Panc1 (cell line): Measurements from ENCODE around the gene VAT1L. TPM values are rescaled to one million over a fixed set of nuclear protein-coding genes. Genes with fewer than 3 reads are reported as not detected.

Experiments used
- ATAC-seq: fragments of 200-7000 bp; cut with Tn5 transposase; 2 replicates; pipeline ENCODE4 v1.9.1; 2020; ENCODE audit warnings: mild to moderate bottlenecking, moderate library complexity
- BruUV-seq: library from RNA; stranded (reverse); fragments of 400-500 nt; replicated peaks from 2 replicates; lab custom pipeline; 2021; lab: Mats Ljungman, UMichigan
- CTCF ChIA-PET: fragments of 300-600 bp; sonication (Branson Sonifier 250); formaldehyde crosslinking; loops from one replicate; lab custom pipeline; 2022; ENCODE audit warnings: antibody characterized with exemption; lab: Charles Lee
- POLR2A ChIA-PET: fragments of 300-600 bp; sonication (Branson Sonifier 250); formaldehyde crosslinking; loops from one replicate; lab custom pipeline; 2022; ENCODE audit warnings: antibody characterized with exemption; lab: Charles Lee
- DNase-seq: peaks from one replicate; pipeline ENCODE4 v3.0.0-alpha.2; 2010; ENCODE audit warnings: low read depth, low spot score
- H3K27ac ChIP-seq: 2 replicates; pipeline ENCODE4 v1.5.1; 2011; ENCODE audit warnings: mild to moderate bottlenecking, low read length, inconsistent platforms
- H3K27me3 ChIP-seq: fragments of 200-500 bp; sonication (Bioruptor generic); 2 replicates; pipeline ENCODE4 v1.6.0; 2014; ENCODE audit warnings: low read length, inconsistent platforms; ENCODE audit not compliant: control insufficient read depth, insufficient read depth
- H3K36me3 ChIP-seq: fragments of 200-500 bp; sonication (Bioruptor generic); 2 replicates; pipeline ENCODE4 v1.5.1; 2014; ENCODE audit warnings: inconsistent platforms, mild to moderate bottlenecking, low read length, moderate library complexity; ENCODE audit not compliant: control insufficient read depth, insufficient read depth
- H3K4me1 ChIP-seq: 2 replicates; pipeline ENCODE4 v1.5.1; 2011; ENCODE audit warnings: inconsistent platforms, mild to moderate bottlenecking, low read length, moderate library complexity; ENCODE audit not compliant: control insufficient read depth, insufficient read depth
- H3K4me3 ChIP-seq, 2 experiments: 2 replicates each; pipeline ENCODE4 v1.5.1; 2011 to 2012; ENCODE audit warnings: low read depth in 2 of 2, low read length in 2 of 2, mild to moderate bottlenecking in 2 of 2, inconsistent platforms in 1 of 2, moderate library complexity in 1 of 2
- H3K9me3 ChIP-seq: fragments of 200-500 bp; sonication (Bioruptor generic); 2 replicates; pipeline ENCODE4 v1.5.1; 2014; ENCODE audit warnings: low read depth, mild to moderate bottlenecking, inconsistent platforms, low read length, moderate library complexity; ENCODE audit not compliant: control insufficient read depth, insufficient read depth
- CTCF ChIP-seq: fragments of 450-650 bp; IDR thresholded peaks from 2 replicates; pipeline ENCODE4 v1.5.1; 2017; ENCODE audit warnings: mild to moderate bottlenecking
- POLR2AphosphoS5 ChIP-seq: IDR thresholded peaks from 2 replicates; pipeline ENCODE4 v1.6.1; 2012; ENCODE audit warnings: mild to moderate bottlenecking, low read depth, low read length, moderate library complexity
- REST ChIP-seq, 2 experiments: IDR thresholded peaks; 2 replicates each; pipeline ENCODE4 v1.6.1; 2011 to 2012; ENCODE audit warnings: low read depth in 2 of 2, control low read depth in 1 of 2, low read length in 1 of 2, mild to moderate bottlenecking in 1 of 2, moderate library complexity in 1 of 2; ENCODE audit not compliant: insufficient read depth in 1 of 2
- SIN3A ChIP-seq: IDR thresholded peaks from 2 replicates; pipeline ENCODE4 v1.6.1; 2012; ENCODE audit warnings: low read depth, mild to moderate bottlenecking, low read length, moderate library complexity, borderline replicate concordance; ENCODE audit not compliant: insufficient read depth
- TCF7L2 ChIP-seq: IDR thresholded peaks from 2 replicates; pipeline ENCODE4 v1.6.1; 2011; ENCODE audit warnings: mild to moderate bottlenecking, low read depth, low read length, inconsistent platforms
- in situ Hi-C: cut with HindIII; loops from 2 replicates; pipeline ENCODE4 v1.10.0; 2016; ENCODE audit warnings: low sequenced_read_pairs, low pct_unique_long_range_greater_than_20kb
- intact Hi-C: fragments of 100-400 bp; cut with micrococcal nuclease; formaldehyde crosslinking; loops from one replicate; pipeline ENCODE4 v1.10.0; 2022; ENCODE audit not compliant: unreplicated experiment
- total RNA-seq: library from RNA; stranded (reverse); gene quantifications from one replicate; pipeline ENCODE4 v1.2.1, GENCODE V29; 2021; ENCODE audit not compliant: unreplicated experiment

Gene VAT1L
- total RNA-seq, 1 experiment from 2014 or later: not detected

GRCh38 chr16:77895962-77896361 is 107.6 kb downstream of the VAT1L start:
- in situ Hi-C loops: no loop called here

GRCh38 chr16:77896415-77897128 is 108.2 kb downstream of the VAT1L start:
- H3K9me3 ChIP-seq: no peaks in the 10 kb centered on the region
- DNase-seq: no peak
- BruUV-seq: no TSS peak
- TF ChIP-seq REST (IDR thresholded peaks at IDR 0.05; ENCODE audit: insufficient read depth in 1 of 2, low read depth in 2 of 2, low read length in 1 of 2) (no peak), CTCF (no peak), SIN3A (no peak), POLR2AphosphoS5 (no peak), TCF7L2 (no peak)
- ChIA-PET POLR2A (no interaction called here), CTCF (no interaction called here)
- no peak overlapping the region for H3K4me3 ChIP-seq
- intact Hi-C loops: no loop called here
- no peak for ATAC-seq
- no peaks in the 10 kb centered on the region for H3K4me1 ChIP-seq
- in situ Hi-C loops: no loop called here
- no peaks in the 10 kb centered on the region for H3K36me3 ChIP-seq
- no peaks in the 10 kb centered on the region for H3K27me3 ChIP-seq
- H3K27ac ChIP-seq: no peak overlapping the region

More at GRCh38 chr16:77895962-77896361, 107.6 kb downstream of the VAT1L start:
- intact Hi-C loops: no loop called here
- H3K4me3 ChIP-seq: no peak overlapping the region
- no peaks in the 10 kb centered on the region for H3K36me3 ChIP-seq
- no peaks in the 10 kb centered on the region for H3K27me3 ChIP-seq
- DNase-seq (no peak), ATAC-seq (no peak)
- no peaks in the 10 kb centered on the region for H3K4me1 ChIP-seq
- ChIA-PET POLR2A (no interaction called here), CTCF (no interaction called here)
- no TSS peak for BruUV-seq
- H3K27ac ChIP-seq: no peak overlapping the region
- TF ChIP-seq POLR2AphosphoS5: no peak
- TF ChIP-seq SIN3A: no peak
- no peak for TF ChIP-seq CTCF
- no peak for TF ChIP-seq REST (IDR thresholded peaks at IDR 0.05; ENCODE audit: insufficient read depth in 1 of 2, low read depth in 2 of 2, low read length in 1 of 2)
- TF ChIP-seq TCF7L2: no peak
- no peaks in the 10 kb centered on the region for H3K9me3 ChIP-seq
